Activated B cell treated with CpG ODN at 0.5 μM for 24 hours (primary cell): ENCODE results near the gene SMC1A. TPM values are rescaled to one million over a fixed set of nuclear protein-coding genes. Genes with fewer than 3 reads are reported as not detected.

Experiments
- ATAC-seq: fragments of 200-7000 bp; cut with Tn5 transposase; one replicate; pipeline ENCODE4 v1.10.0; 2021; ENCODE audit warnings: low read depth, mild to moderate bottlenecking, moderate library complexity
- CTCF ChIA-PET: fragments of 350-600 bp; sonication (Branson Sonifier 250); formaldehyde crosslinking; loops from one replicate; lab custom pipeline; 2021; ENCODE audit warnings: antibody characterized with exemption; lab: Charles Lee
- POLR2A ChIA-PET: fragments of 350-600 bp; sonication (Branson Sonifier 250); formaldehyde crosslinking; loops from one replicate; lab custom pipeline; 2021; ENCODE audit warnings: antibody characterized with exemption; lab: Charles Lee
- DNase-seq: peaks from one replicate; pipeline ENCODE4 v3.0.0; 2022
- H3K27ac Mint-ChIP-seq: one replicate; pipeline ENCODE4 v1.8.0; 2020; ENCODE audit warnings: mixed read lengths
- H3K27me3 Mint-ChIP-seq: one replicate; pipeline ENCODE4 v1.8.0; 2021; ENCODE audit warnings: mixed read lengths
- H3K36me3 Mint-ChIP-seq: one replicate; pipeline ENCODE4 v1.8.0; 2021; ENCODE audit warnings: low read depth, mixed read lengths
- H3K4me1 Mint-ChIP-seq: one replicate; pipeline ENCODE4 v1.8.0; 2021; ENCODE audit warnings: mixed read lengths
- H3K4me3 Mint-ChIP-seq: one replicate; pipeline ENCODE4 v1.8.0; 2020; ENCODE audit warnings: mild to moderate bottlenecking, mixed read lengths
- H3K9me3 Mint-ChIP-seq: one replicate; pipeline ENCODE4 v1.8.0; 2020; ENCODE audit warnings: mixed read lengths
- CTCF ChIP-seq: fragments of 200-600 bp; IDR thresholded peaks from one replicate; pipeline ENCODE4 v1.8.0; 2022; ENCODE audit warnings: antibody characterized with exemption, mild to moderate bottlenecking
- intact Hi-C: fragments of 100-400 bp; cut with micrococcal nuclease; formaldehyde crosslinking; loops from one replicate; pipeline ENCODE4 v1.15.1; 2024
- total RNA-seq: library from RNA; stranded (reverse); gene quantifications from 2 replicates; pipeline ENCODE4 v1.2.3, GENCODE V29; 2022

SMC1A gene
- total RNA-seq, 1 donor from 2014 or later, result 75.8 TPM

GRCh38 chrX:53333853-53334252 is 88.6 kb downstream of the SMC1A start:
- POLR2A ChIA-PET, result no interaction called here
- H3K4me3 Mint-ChIP-seq, result no peak overlapping the region
- intact Hi-C loops, result no loop called here
- peaks cover 7% of the 10 kb centered on the region for H3K27me3 Mint-ChIP-seq
- H3K27ac Mint-ChIP-seq, result no peak overlapping the region
- H3K9me3 Mint-ChIP-seq, result no peaks in the 10 kb centered on the region
- DNase-seq (no peak), ATAC-seq (no peak)
- no peaks in the 10 kb centered on the region for H3K36me3 Mint-ChIP-seq
- CTCF ChIA-PET, result interaction anchor here (1.4 kb wide), 1 partner anchor 16 kb away, joined by 3 read pairs; no protein-coding TSS in a partner anchor
- H3K4me1 Mint-ChIP-seq, result no peaks in the 10 kb centered on the region
- TF ChIP-seq CTCF, result no peak

GRCh38 chrX:53332204-53332603 is 90.2 kb downstream of the SMC1A start:
- intact Hi-C loops, result no loop called here
- no peak overlapping the region for H3K27ac Mint-ChIP-seq
- DNase-seq (no peak), ATAC-seq (no peak)
- H3K9me3 Mint-ChIP-seq, result no peaks in the 10 kb centered on the region
- POLR2A ChIA-PET, result no interaction called here
- no peaks in the 10 kb centered on the region for H3K36me3 Mint-ChIP-seq
- TF ChIP-seq CTCF, result no peak
- H3K4me1 Mint-ChIP-seq, result no peaks in the 10 kb centered on the region
- CTCF ChIA-PET, result interaction anchor here (1.0 to 1.5 kb wide), 3 partner anchors 17 to 54 kb away, joined by 3 read pairs; no protein-coding TSS in a partner anchor
- peaks cover 10% of the 10 kb centered on the region for H3K27me3 Mint-ChIP-seq
- H3K4me3 Mint-ChIP-seq, result no peak overlapping the region

- Mint-ChIP-seq H3K4me3 (no peak overlapping the region), H3K9me3 (no peaks in the 10 kb centered on the region), H3K4me1 (no peaks in the 10 kb centered on the region), H3K36me3 (no peaks in the 10 kb centered on the region), H3K27me3 (peaks cover 18% of the 10 kb centered on the region), H3K27ac (no peak overlapping the region)
- no peak for ATAC-seq
- no peak for TF ChIP-seq CTCF
- ChIA-PET POLR2A (no interaction called here), CTCF (interaction anchor here (1.4 kb wide), 1 partner anchor 13 kb away, joined by 5 read pairs; no protein-coding TSS in a partner anchor)
- no peak for DNase-seq
- intact Hi-C loops, result no loop called here
Observed at GRCh38 chrX:53330331-53330730, 92.1 kb downstream of the SMC1A start.

- peaks cover 11% of the 10 kb centered on the region for H3K4me1 Mint-ChIP-seq
- peaks cover 29% of the 10 kb centered on the region for H3K27me3 Mint-ChIP-seq
- no peak overlapping the region for H3K27ac Mint-ChIP-seq
- TF ChIP-seq CTCF, result no peak
- intact Hi-C loops, result no loop called here
- no peaks in the 10 kb centered on the region for H3K9me3 Mint-ChIP-seq
- CTCF ChIA-PET, result no interaction called here
- no peak for DNase-seq
- H3K4me3 Mint-ChIP-seq, result no peak overlapping the region
- POLR2A ChIA-PET, result no interaction called here
- no peaks in the 10 kb centered on the region for H3K36me3 Mint-ChIP-seq
- ATAC-seq, result no peak
Observed at GRCh38 chrX:53324803-53325202, 97.7 kb downstream of the SMC1A start.

Other genes starting within 250 kb of the SMC1A start
- 109 and 117 TPM in 2 replicates for gene KDM5C, start 197.4 kb downstream of the SMC1A start, total RNA-seq
- gene IQSEC2, start 141.1 kb downstream of the SMC1A start, total RNA-seq, result 0.24 and 0.53 TPM in 2 replicates
- 0.86 and 0.91 TPM in 2 replicates for gene RIBC1, start 219 bp upstream of the SMC1A start, total RNA-seq
- 108 and 114 TPM in 2 replicates for gene HSD17B10, start 11.7 kb upstream of the SMC1A start, total RNA-seq